Ishikawa (cell line): ENCODE measurements around the gene PHF21A.

Experiments
- CEBPB ChIP-seq: IDR thresholded peaks from 2 replicates; pipeline ENCODE4 v1.6.1; 2012
- CREB1 ChIP-seq: IDR thresholded peaks from 2 replicates; pipeline ENCODE4 v1.6.1; 2012; ENCODE audit warnings: low read depth
- EGR1 ChIP-seq: IDR thresholded peaks from 2 replicates; pipeline ENCODE4 v1.6.1; 2012
- EP300 ChIP-seq: IDR thresholded peaks from 2 replicates; pipeline ENCODE4 v1.6.1; 2012; ENCODE audit warnings: borderline replicate concordance
- FOXM1 ChIP-seq: IDR thresholded peaks from 2 replicates; pipeline ENCODE4 v1.6.1; 2012; ENCODE audit warnings: low read depth, borderline replicate concordance
- NFIC ChIP-seq: IDR thresholded peaks from 2 replicates; pipeline ENCODE4 v1.6.1; 2012
- RAD21 ChIP-seq: IDR thresholded peaks from 2 replicates; pipeline ENCODE4 v1.6.1; 2012; ENCODE audit warnings: low read depth
- TAF1 ChIP-seq: IDR thresholded peaks from 2 replicates; pipeline ENCODE4 v1.6.1; 2012; ENCODE audit warnings: low read depth, mild to moderate bottlenecking
- TCF12 ChIP-seq: IDR thresholded peaks from 2 replicates; pipeline ENCODE4 v1.6.1; 2012; ENCODE audit warnings: low read depth
- TEAD4 ChIP-seq: IDR thresholded peaks from 2 replicates; pipeline ENCODE4 v1.6.1; 2012
- YY1 ChIP-seq: IDR thresholded peaks from 2 replicates; pipeline ENCODE4 v1.6.1; 2012; ENCODE audit warnings: low read depth
- ZBTB7A ChIP-seq: IDR thresholded peaks from 2 replicates; pipeline ENCODE4 v1.6.1; 2012; ENCODE audit warnings: low read depth
- TF ChIP-seq, protein P1 (sequence below): IDR thresholded peaks from 2 replicates; pipeline ENCODE4 v1.6.1; 2012; ENCODE audit warnings: low read depth, mild to moderate bottlenecking
- TF ChIP-seq, protein P2 (sequence below): IDR thresholded peaks from 2 replicates; pipeline ENCODE4 v1.6.1; 2012
- TF ChIP-seq, protein P3 (sequence below): IDR thresholded peaks from 2 replicates; pipeline ENCODE4 v1.6.1; 2012

The PHF21A gene

DNA sequence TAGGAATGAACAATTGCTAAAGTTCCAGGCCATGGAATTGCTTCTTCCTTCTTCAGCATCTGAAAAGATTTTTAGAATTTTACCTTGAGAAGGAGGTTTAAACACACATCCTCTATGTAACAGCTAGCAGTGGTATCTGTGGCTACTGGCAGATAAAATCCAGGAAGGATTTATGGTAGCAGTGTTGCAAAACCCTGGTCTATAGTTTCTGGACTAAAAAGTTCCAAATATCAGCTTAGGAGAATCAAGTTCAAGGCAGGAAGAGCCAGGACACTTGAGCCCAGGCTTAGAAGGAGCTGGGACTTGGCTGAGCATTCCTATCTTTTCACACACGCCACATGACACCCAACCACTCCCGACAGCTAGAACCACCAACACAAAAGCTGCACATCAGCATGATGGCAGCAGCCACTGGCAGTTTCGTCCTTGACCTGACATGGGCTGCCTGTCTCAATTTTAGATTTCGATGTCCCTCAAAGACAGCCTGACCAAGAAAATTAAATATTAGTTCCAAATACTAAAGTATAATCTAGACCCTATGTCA is 184.7 kb downstream of the PHF21A start:
- TF ChIP-seq TEAD4 (no peak), TAF1 (no peak), RAD21 (no peak), TCF12 (no peak)
- TF ChIP-seq, protein P1, sequence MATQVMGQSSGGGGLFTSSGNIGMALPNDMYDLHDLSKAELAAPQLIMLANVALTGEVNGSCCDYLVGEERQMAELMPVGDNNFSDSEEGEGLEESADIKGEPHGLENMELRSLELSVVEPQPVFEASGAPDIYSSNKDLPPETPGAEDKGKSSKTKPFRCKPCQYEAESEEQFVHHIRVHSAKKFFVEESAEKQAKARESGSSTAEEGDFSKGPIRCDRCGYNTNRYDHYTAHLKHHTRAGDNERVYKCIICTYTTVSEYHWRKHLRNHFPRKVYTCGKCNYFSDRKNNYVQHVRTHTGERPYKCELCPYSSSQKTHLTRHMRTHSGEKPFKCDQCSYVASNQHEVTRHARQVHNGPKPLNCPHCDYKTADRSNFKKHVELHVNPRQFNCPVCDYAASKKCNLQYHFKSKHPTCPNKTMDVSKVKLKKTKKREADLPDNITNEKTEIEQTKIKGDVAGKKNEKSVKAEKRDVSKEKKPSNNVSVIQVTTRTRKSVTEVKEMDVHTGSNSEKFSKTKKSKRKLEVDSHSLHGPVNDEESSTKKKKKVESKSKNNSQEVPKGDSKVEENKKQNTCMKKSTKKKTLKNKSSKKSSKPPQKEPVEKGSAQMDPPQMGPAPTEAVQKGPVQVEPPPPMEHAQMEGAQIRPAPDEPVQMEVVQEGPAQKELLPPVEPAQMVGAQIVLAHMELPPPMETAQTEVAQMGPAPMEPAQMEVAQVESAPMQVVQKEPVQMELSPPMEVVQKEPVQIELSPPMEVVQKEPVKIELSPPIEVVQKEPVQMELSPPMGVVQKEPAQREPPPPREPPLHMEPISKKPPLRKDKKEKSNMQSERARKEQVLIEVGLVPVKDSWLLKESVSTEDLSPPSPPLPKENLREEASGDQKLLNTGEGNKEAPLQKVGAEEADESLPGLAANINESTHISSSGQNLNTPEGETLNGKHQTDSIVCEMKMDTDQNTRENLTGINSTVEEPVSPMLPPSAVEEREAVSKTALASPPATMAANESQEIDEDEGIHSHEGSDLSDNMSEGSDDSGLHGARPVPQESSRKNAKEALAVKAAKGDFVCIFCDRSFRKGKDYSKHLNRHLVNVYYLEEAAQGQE: no peak

DNA sequence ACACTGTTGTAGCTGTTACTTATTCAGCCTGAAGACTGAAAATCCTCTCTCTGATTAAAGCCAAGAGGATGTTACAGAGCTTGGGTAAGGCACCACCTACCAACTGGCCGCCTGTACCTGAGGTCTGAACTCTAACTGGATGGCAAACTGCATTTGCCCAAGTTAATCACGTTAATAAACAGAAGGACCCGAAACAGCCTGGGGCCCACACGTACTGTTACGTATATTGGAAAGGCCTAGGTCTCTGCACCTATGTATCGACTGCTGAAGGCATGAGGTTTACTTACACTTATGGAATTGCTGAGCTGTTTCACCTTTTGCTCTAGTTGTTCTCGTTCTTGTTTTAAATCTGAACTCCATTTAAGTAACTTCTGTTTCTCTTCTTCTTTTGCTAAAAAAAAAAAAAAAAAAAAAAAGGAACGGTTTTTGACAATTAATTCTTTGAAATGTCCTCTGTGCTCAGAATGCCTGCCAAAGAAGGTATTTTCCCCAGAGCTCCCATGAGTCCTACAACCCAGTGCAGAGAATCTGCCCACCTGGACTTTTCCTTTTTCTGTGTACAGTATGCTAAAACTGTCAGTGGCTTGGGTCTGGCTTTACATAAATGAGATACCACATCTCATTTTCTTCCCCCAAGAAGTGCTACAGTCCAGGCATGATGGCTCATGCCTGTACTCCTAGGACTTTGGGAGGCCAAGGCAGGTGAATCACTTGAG is 185.7 kb downstream of the PHF21A start:
- no peak for TF ChIP-seq TEAD4
- TF ChIP-seq TCF12: no peak
- TF ChIP-seq YY1: no peak
- TF ChIP-seq, protein P2, sequence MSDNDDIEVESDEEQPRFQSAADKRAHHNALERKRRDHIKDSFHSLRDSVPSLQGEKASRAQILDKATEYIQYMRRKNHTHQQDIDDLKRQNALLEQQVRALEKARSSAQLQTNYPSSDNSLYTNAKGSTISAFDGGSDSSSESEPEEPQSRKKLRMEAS: no peak
- TF ChIP-seq EP300: no peak
- no peak for TF ChIP-seq CREB1
- no peak for TF ChIP-seq TAF1
- no peak for TF ChIP-seq ZBTB7A
- TF ChIP-seq FOXM1: no peak
- TF ChIP-seq, protein P1: no peak
- no peak for TF ChIP-seq RAD21
- TF ChIP-seq CEBPB: no peak
- TF ChIP-seq, protein P3, sequence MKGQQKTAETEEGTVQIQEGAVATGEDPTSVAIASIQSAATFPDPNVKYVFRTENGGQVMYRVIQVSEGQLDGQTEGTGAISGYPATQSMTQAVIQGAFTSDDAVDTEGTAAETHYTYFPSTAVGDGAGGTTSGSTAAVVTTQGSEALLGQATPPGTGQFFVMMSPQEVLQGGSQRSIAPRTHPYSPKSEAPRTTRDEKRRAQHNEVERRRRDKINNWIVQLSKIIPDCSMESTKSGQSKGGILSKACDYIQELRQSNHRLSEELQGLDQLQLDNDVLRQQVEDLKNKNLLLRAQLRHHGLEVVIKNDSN: no peak
- TF ChIP-seq EGR1: no peak
- TF ChIP-seq NFIC: no peak

DNA sequence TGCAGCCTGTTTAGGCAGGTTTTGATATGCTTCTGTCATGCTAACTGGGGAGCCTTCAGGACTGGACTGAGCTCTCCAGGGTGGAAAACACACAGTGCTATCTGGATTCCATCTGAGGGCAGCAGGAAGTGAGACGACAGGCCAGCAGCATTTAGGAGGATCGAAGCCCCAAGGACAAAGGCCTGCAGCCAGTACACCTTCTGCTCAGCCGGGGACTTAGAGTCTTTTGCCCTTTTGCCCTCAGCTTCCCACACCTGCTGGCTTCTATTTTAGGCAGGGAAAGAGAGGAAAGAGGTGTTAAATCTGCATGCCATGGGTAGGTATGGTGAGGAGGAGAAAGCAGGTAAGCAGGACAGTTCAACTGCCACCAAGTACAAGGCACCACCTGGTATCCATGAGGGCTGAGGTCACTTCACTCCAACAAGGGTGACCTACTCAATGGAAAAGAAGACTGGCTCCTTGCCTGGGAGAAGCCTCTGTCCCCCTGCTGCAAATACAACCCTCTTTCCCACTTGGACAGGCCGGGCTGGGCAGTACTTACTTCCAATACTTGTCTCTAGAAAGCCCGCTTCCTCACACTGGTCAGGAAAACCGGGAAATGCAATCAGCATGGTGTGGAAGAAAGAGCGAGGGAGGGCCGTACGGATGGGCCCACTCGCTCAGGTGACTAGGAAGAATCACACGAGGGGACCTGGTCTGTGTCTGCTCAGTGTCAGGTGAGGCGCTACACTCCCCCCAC is 186.5 kb downstream of the PHF21A start:
- TF ChIP-seq TEAD4: no peak
- TF ChIP-seq TAF1: no peak

DNA sequence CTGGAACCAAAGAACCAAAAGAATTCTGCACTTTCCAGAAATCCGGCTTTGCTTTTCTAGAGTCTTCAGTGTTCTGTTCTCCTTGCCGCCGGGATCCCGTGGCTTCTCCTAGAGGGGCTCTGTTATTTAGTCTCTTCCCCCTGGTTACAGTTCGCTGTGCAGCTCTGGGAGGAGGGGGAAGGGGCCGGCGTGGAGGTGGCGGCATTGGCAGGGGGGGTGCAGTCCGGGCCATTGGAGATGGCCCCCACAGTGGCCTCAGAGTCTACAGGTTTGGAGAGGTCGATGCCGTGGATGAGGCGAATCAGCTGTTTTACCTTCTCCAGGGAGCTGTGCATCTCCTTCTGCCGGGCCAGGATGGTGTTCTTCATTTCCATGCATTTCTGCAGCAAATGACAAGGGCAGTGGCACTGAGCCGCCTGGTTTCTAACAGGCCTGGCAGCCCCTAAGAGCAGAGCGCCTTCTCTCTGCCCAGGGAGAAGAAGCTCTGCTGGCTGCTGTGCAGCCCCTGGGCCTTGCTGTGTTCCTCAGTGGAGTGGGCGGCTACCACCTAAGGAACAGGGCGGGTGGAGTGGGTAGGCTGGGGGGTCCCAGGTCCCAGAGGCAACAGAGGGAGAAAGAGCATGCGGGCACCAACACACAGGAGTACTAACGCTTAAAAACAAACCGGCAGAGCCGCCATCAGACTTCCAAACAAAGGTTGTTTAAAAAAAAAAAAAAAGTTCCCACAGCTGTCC is 187.2 kb downstream of the PHF21A start:
- TF ChIP-seq FOXM1: no peak
- TF ChIP-seq EGR1: no peak
- TF ChIP-seq, protein P1: no peak
- no peak for TF ChIP-seq TCF12
- no peak for TF ChIP-seq ZBTB7A
- TF ChIP-seq, protein P2: no peak
- no peak for TF ChIP-seq EP300
- no peak for TF ChIP-seq YY1
- no peak for TF ChIP-seq CREB1
- no peak for TF ChIP-seq TEAD4
- no peak for TF ChIP-seq NFIC
- no peak for TF ChIP-seq CEBPB
- no peak for TF ChIP-seq RAD21
- TF ChIP-seq, protein P3: no peak
- no peak for TF ChIP-seq TAF1
